SK-N-SH (cell line): ENCODE data around the gene GUCY2C. TPM values are rescaled to one million over a fixed set of nuclear protein-coding genes. Genes with fewer than 3 reads are reported as not detected.

Source experiments
- CTCF ChIA-PET: fragments of 300-600, 350-600 bp; formaldehyde crosslinking; extraction: SDS; loops from one replicate; lab custom pipeline; 2021; lab: Yijun Ruan, JAX
- POLR2A ChIA-PET: fragments of 350-600 bp; sonication (Branson Sonifier 250); formaldehyde crosslinking; extraction: SDS; loops from one replicate; lab custom pipeline; 2020; ENCODE audit warnings: antibody characterized with exemption, inconsistent platforms; lab: Yijun Ruan, JAX
- DNase-seq: peaks from one replicate; pipeline ENCODE4 v3.0.0; 2012
- H2AFZ ChIP-seq: fragments of 200-600 bp; sonication (generic); 2 replicates; pipeline ENCODE4 v1.8.1; 2016; ENCODE audit warnings: antibody characterized with exemption, mild to moderate bottlenecking, low read depth
- H3F3A ChIP-seq: fragments of 200-600 bp; sonication (generic); replicated peaks from 2 replicates; pipeline ENCODE3; 2016; ENCODE audit warnings: antibody characterized with exemption, mild to moderate bottlenecking; ENCODE audit not compliant: insufficient read depth
- H3K27ac ChIP-seq, 2 experiments: fragments of 200-500 bp in 1 of 2; fragments of 200-600 bp in 1 of 2; sonication (Bioruptor generic) in 1 of 2; sonication (generic), shearing (Covaris generic) in 1 of 2; 2 replicates each; pipeline versions ENCODE4 v1.5.1 to v1.6.1; 2014 to 2016; ENCODE audit warnings: low read depth in 2 of 2, inconsistent platforms in 1 of 2, low read length in 1 of 2, mild to moderate bottlenecking in 1 of 2, mixed read lengths in 1 of 2
- H3K27me3 ChIP-seq: fragments of 200-600 bp; sonication (generic), shearing (Covaris generic); 2 replicates; pipeline ENCODE4 v1.6.1; 2016; ENCODE audit warnings: mixed run types; ENCODE audit not compliant: insufficient read depth
- H3K36me3 ChIP-seq, 2 experiments: fragments of 200-500 bp in 1 of 2; fragments of 200-600 bp in 1 of 2; sonication (Bioruptor generic) in 1 of 2; sonication (generic) in 1 of 2; replicated peaks in 1 of 2; 2 replicates each; pipeline versions ENCODE3 to v1.5.1; 2014 to 2016; ENCODE audit warnings: low read length in 1 of 2, mild to moderate bottlenecking in 1 of 2; ENCODE audit not compliant: insufficient read depth in 2 of 2, control insufficient read depth in 1 of 2
- H3K4me1 ChIP-seq, 2 experiments: fragments of 200-500 bp in 1 of 2; fragments of 200-600 bp in 1 of 2; sonication (Bioruptor generic) in 1 of 2; sonication (generic), shearing (Covaris generic) in 1 of 2; 2 replicates each; pipeline versions ENCODE4 v1.5.1 to v1.6.1; 2014 to 2016; ENCODE audit warnings: low read depth in 1 of 2, low read length in 1 of 2, mixed run types in 1 of 2; ENCODE audit not compliant: insufficient read depth in 2 of 2, control insufficient read depth in 1 of 2
- H3K4me2 ChIP-seq: fragments of 200-600 bp; sonication (generic), shearing (Covaris generic); 2 replicates; pipeline ENCODE4 v1.6.1; 2017; ENCODE audit warnings: mixed run types
- H3K4me3 ChIP-seq, 2 experiments: fragments of 200-500 bp in 1 of 2; fragments of 200-600 bp in 1 of 2; sonication (Bioruptor generic) in 1 of 2; sonication (generic), shearing (Covaris generic) in 1 of 2; 2 replicates each; pipeline versions ENCODE4 v1.5.1 to v1.8.1; 2014 to 2016; ENCODE audit warnings: low read depth in 2 of 2, inconsistent platforms in 1 of 2, low read length in 1 of 2, mild to moderate bottlenecking in 1 of 2, mixed read lengths in 1 of 2, moderate library complexity in 1 of 2
- H3K79me2 ChIP-seq: fragments of 200-600 bp; sonication (generic); 2 replicates; pipeline ENCODE4 v1.8.1; 2017; ENCODE audit warnings: mild to moderate bottlenecking; ENCODE audit not compliant: insufficient read depth
- H3K9ac ChIP-seq: fragments of 200-600 bp; sonication (generic); 2 replicates; pipeline ENCODE4 v1.6.1; 2017; ENCODE audit warnings: mixed run types
- H3K9me2 ChIP-seq: fragments of 200-600 bp; sonication (generic); 2 replicates; pipeline ENCODE4 v1.6.1; 2017; ENCODE audit warnings: mixed run types
- H3K9me3 ChIP-seq: fragments of 200-600 bp; sonication (generic); 2 replicates; pipeline ENCODE4 v1.6.1; 2017; ENCODE audit warnings: mixed run types, mild to moderate bottlenecking, moderate library complexity
- H4K20me1 ChIP-seq: fragments of 200-600 bp; sonication (generic); 2 replicates; pipeline ENCODE4 v1.6.1; 2017; ENCODE audit warnings: mild to moderate bottlenecking, mixed run types; ENCODE audit not compliant: insufficient read depth
- EZH2phosphoT487 ChIP-seq: fragments of 200-600 bp; sonication (generic); IDR thresholded peaks from 2 replicates; pipeline ENCODE4 v1.6.1; 2017; ENCODE audit warnings: low read depth, mixed run types, mild to moderate bottlenecking, antibody characterized with exemption, moderate library complexity, borderline replicate concordance
- MXI1 ChIP-seq: IDR thresholded peaks from 2 replicates; pipeline ENCODE4 v1.6.1; 2012; ENCODE audit warnings: mild to moderate bottlenecking, low read depth, low read length, improper control_type of control experiment
- NFIC ChIP-seq: IDR thresholded peaks from 2 replicates; pipeline ENCODE4 v1.4.0; 2012; ENCODE audit warnings: borderline replicate concordance
- NRF1 ChIP-seq: IDR thresholded peaks from 2 replicates; pipeline ENCODE4 v1.6.1; 2012; ENCODE audit warnings: low read depth, mild to moderate bottlenecking, low read length
- POLR2AphosphoS5 ChIP-seq: IDR thresholded peaks from 2 replicates; pipeline ENCODE4 v1.6.1; 2012; ENCODE audit warnings: low read depth, low read length
- RAD21 ChIP-seq: IDR thresholded peaks from 2 replicates; pipeline ENCODE4 v1.6.1; 2012; ENCODE audit warnings: mild to moderate bottlenecking, low read length
- RFX5 ChIP-seq: IDR thresholded peaks from 2 replicates; pipeline ENCODE4 v1.6.1; 2012; ENCODE audit warnings: mild to moderate bottlenecking, improper control_type of control experiment, low read length
- SIN3A ChIP-seq: IDR thresholded peaks from 2 replicates; pipeline ENCODE4 v1.6.1; 2012; ENCODE audit warnings: low read depth, mild to moderate bottlenecking, low read length, moderate library complexity, borderline replicate concordance
- TAF1 ChIP-seq: IDR thresholded peaks from 2 replicates; pipeline ENCODE4 v1.6.1; 2012; ENCODE audit warnings: low read depth, mild to moderate bottlenecking, low read length, moderate library complexity, borderline replicate concordance
- USF1 ChIP-seq: IDR thresholded peaks from 2 replicates; pipeline ENCODE4 v1.4.0; 2012; ENCODE audit warnings: low read depth, borderline replicate concordance
- YY1 ChIP-seq: IDR thresholded peaks from 2 replicates; pipeline ENCODE4 v1.4.0; 2012; ENCODE audit warnings: low read depth, mild to moderate bottlenecking
- WGBS: methylation state at CpG from one replicate; pipeline ENCODE4 v1.1.6; 2017; ENCODE audit warnings: low lambda C conversion rate; 5-methylcytosine and 5-hydroxymethylcytosine counted together
- polyA plus RNA-seq, 3 experiments: library from polyadenylated mRNA; depleted of rRNA; stranded (reverse); fragments of >200 nt; gene quantifications; 2 replicates each; pipeline ENCODE4 v1.2.3, GENCODE V29; 2012
- TF ChIP-seq, protein P1 (sequence below): fragments of 150-350 bp; IDR thresholded peaks from 2 replicates; pipeline ENCODE4 v1.6.1; 2016; ENCODE audit warnings: mild to moderate bottlenecking, low read depth, low read length
- TF ChIP-seq, protein P2 (sequence below): IDR thresholded peaks from 2 replicates; pipeline ENCODE4; 2012
- TF ChIP-seq, protein P3 (sequence below): IDR thresholded peaks from 2 replicates; pipeline ENCODE4 v1.4.0; 2012; ENCODE audit warnings: low read depth
- TF ChIP-seq, protein P4 (sequence below): IDR thresholded peaks from 2 replicates; pipeline ENCODE4 v1.6.1; 2012; ENCODE audit warnings: mild to moderate bottlenecking, low read depth, low read length, moderate library complexity

GUCY2C gene
- not detected in 2 replicates for polyA plus RNA-seq (2012; rRNA removed)
- not detected in 2 replicates for polyA plus RNA-seq (2012; cell fraction: cytosol; rRNA removed)
- polyA plus RNA-seq (2012; cell fraction: nucleus; rRNA removed), result not detected in 2 replicates

DNA sequence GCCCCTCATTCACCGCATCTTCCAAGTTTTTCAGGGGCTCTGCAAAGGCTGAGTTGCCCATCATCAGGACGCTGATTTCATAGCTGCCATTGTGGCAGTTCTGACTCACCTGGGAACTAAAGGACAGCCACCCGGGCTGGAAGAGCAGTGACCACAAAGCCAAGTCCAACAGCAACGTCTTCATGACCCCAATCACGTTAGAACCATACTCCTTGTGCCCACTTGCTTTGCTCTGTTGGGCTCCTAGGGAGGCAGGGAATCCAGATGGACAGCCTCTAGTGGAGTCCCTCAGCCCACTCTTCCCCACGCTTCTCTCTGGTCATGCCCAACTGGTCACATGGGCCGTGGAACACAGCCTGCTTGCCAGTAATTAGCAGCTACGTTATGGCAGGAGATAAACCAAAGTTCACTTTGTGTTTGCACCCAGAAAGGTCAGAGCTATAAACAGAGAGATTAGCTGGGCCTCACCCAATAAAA lies at the start of gene GUCY2C:
GUCY2C (minus strand) TSS at position 335 of the 477 bp plus-strand sequence; CDS start at position 184, 151 bp downstream.
- no peak within 1 kb of the TSS for H2AFZ ChIP-seq
- DNase-seq, result no peak
- no peak within 1 kb of the TSS for H3K4me2 ChIP-seq
- no peaks in the 10 kb centered on the region for H3K79me2 ChIP-seq
- no peaks in the 10 kb centered on the region for H3K36me3 ChIP-seq
- 25% methylated on average over 8 of the region's 8 CpGs for WGBS
- no peak within 1 kb of the TSS for H3K9ac ChIP-seq
- no peak within 1 kb of the TSS for H3K27ac ChIP-seq
- no peak for TF ChIP-seq YY1
- TF ChIP-seq NFIC, result no peak
- TF ChIP-seq TAF1, result no peak
- TF ChIP-seq, protein P1, sequence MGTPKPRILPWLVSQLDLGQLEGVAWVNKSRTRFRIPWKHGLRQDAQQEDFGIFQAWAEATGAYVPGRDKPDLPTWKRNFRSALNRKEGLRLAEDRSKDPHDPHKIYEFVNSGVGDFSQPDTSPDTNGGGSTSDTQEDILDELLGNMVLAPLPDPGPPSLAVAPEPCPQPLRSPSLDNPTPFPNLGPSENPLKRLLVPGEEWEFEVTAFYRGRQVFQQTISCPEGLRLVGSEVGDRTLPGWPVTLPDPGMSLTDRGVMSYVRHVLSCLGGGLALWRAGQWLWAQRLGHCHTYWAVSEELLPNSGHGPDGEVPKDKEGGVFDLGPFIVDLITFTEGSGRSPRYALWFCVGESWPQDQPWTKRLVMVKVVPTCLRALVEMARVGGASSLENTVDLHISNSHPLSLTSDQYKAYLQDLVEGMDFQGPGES, result no peak
- no peak for TF ChIP-seq RAD21
- no peak for TF ChIP-seq USF1
- no peak for TF ChIP-seq SIN3A
- TF ChIP-seq, protein P2, sequence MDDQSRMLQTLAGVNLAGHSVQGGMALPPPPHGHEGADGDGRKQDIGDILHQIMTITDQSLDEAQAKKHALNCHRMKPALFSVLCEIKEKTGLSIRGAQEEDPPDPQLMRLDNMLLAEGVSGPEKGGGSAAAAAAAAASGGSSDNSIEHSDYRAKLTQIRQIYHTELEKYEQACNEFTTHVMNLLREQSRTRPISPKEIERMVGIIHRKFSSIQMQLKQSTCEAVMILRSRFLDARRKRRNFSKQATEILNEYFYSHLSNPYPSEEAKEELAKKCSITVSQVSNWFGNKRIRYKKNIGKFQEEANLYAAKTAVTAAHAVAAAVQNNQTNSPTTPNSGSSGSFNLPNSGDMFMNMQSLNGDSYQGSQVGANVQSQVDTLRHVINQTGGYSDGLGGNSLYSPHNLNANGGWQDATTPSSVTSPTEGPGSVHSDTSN, result no peak
- no peak for TF ChIP-seq POLR2AphosphoS5
- no peak for TF ChIP-seq RFX5
- no peak for TF ChIP-seq NRF1
- TF ChIP-seq, protein P3, sequence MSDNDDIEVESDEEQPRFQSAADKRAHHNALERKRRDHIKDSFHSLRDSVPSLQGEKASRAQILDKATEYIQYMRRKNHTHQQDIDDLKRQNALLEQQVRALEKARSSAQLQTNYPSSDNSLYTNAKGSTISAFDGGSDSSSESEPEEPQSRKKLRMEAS, result no peak
- TF ChIP-seq EZH2phosphoT487, result no peak
- no peak for TF ChIP-seq MXI1
- H3K9me3 ChIP-seq, result no peaks in the 10 kb centered on the region
- no peaks in the 10 kb centered on the region; the same call in 1 of the 2 replicates for H3K27me3 ChIP-seq
- ChIA-PET POLR2A (no interaction called here), CTCF (no interaction called here)
- H3F3A ChIP-seq, result no peaks in the 10 kb centered on the region
- H4K20me1 ChIP-seq, result no peaks in the 10 kb centered on the region
- no peaks in the 10 kb centered on the region for H3K9me2 ChIP-seq
- no peak within 1 kb of the TSS for H3K4me3 ChIP-seq
- no peaks in the 10 kb centered on the region for H3K4me1 ChIP-seq

- no peaks in the 10 kb centered on the region for H3K4me1 ChIP-seq
- no peaks in the 10 kb centered on the region for H3K36me3 ChIP-seq
- no peaks in the 10 kb centered on the region for H3K27me3 ChIP-seq
- no peak overlapping the region for H3K9ac ChIP-seq
- CTCF ChIA-PET, result no interaction called here
- no peaks in the 10 kb centered on the region for H3K9me2 ChIP-seq
- no peaks in the 10 kb centered on the region for H4K20me1 ChIP-seq
- H3K27ac ChIP-seq, result no peak overlapping the region
- no peak overlapping the region for H3K4me3 ChIP-seq
- TF ChIP-seq POLR2AphosphoS5, result no peak
- TF ChIP-seq, protein P4, sequence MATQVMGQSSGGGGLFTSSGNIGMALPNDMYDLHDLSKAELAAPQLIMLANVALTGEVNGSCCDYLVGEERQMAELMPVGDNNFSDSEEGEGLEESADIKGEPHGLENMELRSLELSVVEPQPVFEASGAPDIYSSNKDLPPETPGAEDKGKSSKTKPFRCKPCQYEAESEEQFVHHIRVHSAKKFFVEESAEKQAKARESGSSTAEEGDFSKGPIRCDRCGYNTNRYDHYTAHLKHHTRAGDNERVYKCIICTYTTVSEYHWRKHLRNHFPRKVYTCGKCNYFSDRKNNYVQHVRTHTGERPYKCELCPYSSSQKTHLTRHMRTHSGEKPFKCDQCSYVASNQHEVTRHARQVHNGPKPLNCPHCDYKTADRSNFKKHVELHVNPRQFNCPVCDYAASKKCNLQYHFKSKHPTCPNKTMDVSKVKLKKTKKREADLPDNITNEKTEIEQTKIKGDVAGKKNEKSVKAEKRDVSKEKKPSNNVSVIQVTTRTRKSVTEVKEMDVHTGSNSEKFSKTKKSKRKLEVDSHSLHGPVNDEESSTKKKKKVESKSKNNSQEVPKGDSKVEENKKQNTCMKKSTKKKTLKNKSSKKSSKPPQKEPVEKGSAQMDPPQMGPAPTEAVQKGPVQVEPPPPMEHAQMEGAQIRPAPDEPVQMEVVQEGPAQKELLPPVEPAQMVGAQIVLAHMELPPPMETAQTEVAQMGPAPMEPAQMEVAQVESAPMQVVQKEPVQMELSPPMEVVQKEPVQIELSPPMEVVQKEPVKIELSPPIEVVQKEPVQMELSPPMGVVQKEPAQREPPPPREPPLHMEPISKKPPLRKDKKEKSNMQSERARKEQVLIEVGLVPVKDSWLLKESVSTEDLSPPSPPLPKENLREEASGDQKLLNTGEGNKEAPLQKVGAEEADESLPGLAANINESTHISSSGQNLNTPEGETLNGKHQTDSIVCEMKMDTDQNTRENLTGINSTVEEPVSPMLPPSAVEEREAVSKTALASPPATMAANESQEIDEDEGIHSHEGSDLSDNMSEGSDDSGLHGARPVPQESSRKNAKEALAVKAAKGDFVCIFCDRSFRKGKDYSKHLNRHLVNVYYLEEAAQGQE, result no peak
- no peaks in the 10 kb centered on the region for H3K79me2 ChIP-seq
- H3F3A ChIP-seq, result no peaks in the 10 kb centered on the region
- no peak overlapping the region for H3K4me2 ChIP-seq
- POLR2A ChIA-PET, result no interaction called here
- no peak for DNase-seq
- 16% methylated on average over 1 of the region's 1 CpG for WGBS
- H3K9me3 ChIP-seq, result no peaks in the 10 kb centered on the region
- H2AFZ ChIP-seq, result no peak overlapping the region
Observed at GRCh38 chr12:14743061-14743460, 46.7 kb upstream of the GUCY2C start.
